SK-N-SH (cell line): Measurements from ENCODE around the gene OSBPL6. TPM values are rescaled to one million over a fixed set of nuclear protein-coding genes. Genes with fewer than 3 reads are reported as not detected.

Experiments used
- CTCF ChIA-PET: fragments of 300-600, 350-600 bp; formaldehyde crosslinking; extraction: SDS; loops from one replicate; lab custom pipeline; 2021; lab: Yijun Ruan, JAX
- POLR2A ChIA-PET: fragments of 350-600 bp; sonication (Branson Sonifier 250); formaldehyde crosslinking; extraction: SDS; loops from one replicate; lab custom pipeline; 2020; ENCODE audit warnings: antibody characterized with exemption, inconsistent platforms; lab: Yijun Ruan, JAX
- DNase-seq: peaks from one replicate; pipeline ENCODE4 v3.0.0; 2012
- H2AFZ ChIP-seq: fragments of 200-600 bp; sonication (generic); 2 replicates; pipeline ENCODE4 v1.8.1; 2016; ENCODE audit warnings: antibody characterized with exemption, mild to moderate bottlenecking, low read depth
- H3F3A ChIP-seq: fragments of 200-600 bp; sonication (generic); replicated peaks from 2 replicates; pipeline ENCODE3; 2016; ENCODE audit warnings: antibody characterized with exemption, mild to moderate bottlenecking; ENCODE audit not compliant: insufficient read depth
- H3K27ac ChIP-seq, 2 experiments: fragments of 200-500 bp in 1 of 2; fragments of 200-600 bp in 1 of 2; sonication (Bioruptor generic) in 1 of 2; sonication (generic), shearing (Covaris generic) in 1 of 2; 2 replicates each; pipeline versions ENCODE4 v1.5.1 to v1.6.1; 2014 to 2016; ENCODE audit warnings: low read depth in 2 of 2, inconsistent platforms in 1 of 2, low read length in 1 of 2, mild to moderate bottlenecking in 1 of 2, mixed read lengths in 1 of 2
- H3K27me3 ChIP-seq: fragments of 200-600 bp; sonication (generic), shearing (Covaris generic); 2 replicates; pipeline ENCODE4 v1.6.1; 2016; ENCODE audit warnings: mixed run types; ENCODE audit not compliant: insufficient read depth
- H3K36me3 ChIP-seq, 2 experiments: fragments of 200-500 bp in 1 of 2; fragments of 200-600 bp in 1 of 2; sonication (Bioruptor generic) in 1 of 2; sonication (generic) in 1 of 2; replicated peaks in 1 of 2; 2 replicates each; pipeline versions ENCODE3 to v1.5.1; 2014 to 2016; ENCODE audit warnings: low read length in 1 of 2, mild to moderate bottlenecking in 1 of 2; ENCODE audit not compliant: insufficient read depth in 2 of 2, control insufficient read depth in 1 of 2
- H3K4me1 ChIP-seq, 2 experiments: fragments of 200-500 bp in 1 of 2; fragments of 200-600 bp in 1 of 2; sonication (Bioruptor generic) in 1 of 2; sonication (generic), shearing (Covaris generic) in 1 of 2; 2 replicates each; pipeline versions ENCODE4 v1.5.1 to v1.6.1; 2014 to 2016; ENCODE audit warnings: low read depth in 1 of 2, low read length in 1 of 2, mixed run types in 1 of 2; ENCODE audit not compliant: insufficient read depth in 2 of 2, control insufficient read depth in 1 of 2
- H3K4me2 ChIP-seq: fragments of 200-600 bp; sonication (generic), shearing (Covaris generic); 2 replicates; pipeline ENCODE4 v1.6.1; 2017; ENCODE audit warnings: mixed run types
- H3K4me3 ChIP-seq, 2 experiments: fragments of 200-500 bp in 1 of 2; fragments of 200-600 bp in 1 of 2; sonication (Bioruptor generic) in 1 of 2; sonication (generic), shearing (Covaris generic) in 1 of 2; 2 replicates each; pipeline versions ENCODE4 v1.5.1 to v1.8.1; 2014 to 2016; ENCODE audit warnings: low read depth in 2 of 2, inconsistent platforms in 1 of 2, low read length in 1 of 2, mild to moderate bottlenecking in 1 of 2, mixed read lengths in 1 of 2, moderate library complexity in 1 of 2
- H3K79me2 ChIP-seq: fragments of 200-600 bp; sonication (generic); 2 replicates; pipeline ENCODE4 v1.8.1; 2017; ENCODE audit warnings: mild to moderate bottlenecking; ENCODE audit not compliant: insufficient read depth
- H3K9ac ChIP-seq: fragments of 200-600 bp; sonication (generic); 2 replicates; pipeline ENCODE4 v1.6.1; 2017; ENCODE audit warnings: mixed run types
- H3K9me2 ChIP-seq: fragments of 200-600 bp; sonication (generic); 2 replicates; pipeline ENCODE4 v1.6.1; 2017; ENCODE audit warnings: mixed run types
- H3K9me3 ChIP-seq: fragments of 200-600 bp; sonication (generic); 2 replicates; pipeline ENCODE4 v1.6.1; 2017; ENCODE audit warnings: mixed run types, mild to moderate bottlenecking, moderate library complexity
- H4K20me1 ChIP-seq: fragments of 200-600 bp; sonication (generic); 2 replicates; pipeline ENCODE4 v1.6.1; 2017; ENCODE audit warnings: mild to moderate bottlenecking, mixed run types; ENCODE audit not compliant: insufficient read depth
- EZH2phosphoT487 ChIP-seq: fragments of 200-600 bp; sonication (generic); IDR thresholded peaks from 2 replicates; pipeline ENCODE4 v1.6.1; 2017; ENCODE audit warnings: low read depth, mixed run types, mild to moderate bottlenecking, antibody characterized with exemption, moderate library complexity, borderline replicate concordance
- FOSL2 ChIP-seq: IDR thresholded peaks from 2 replicates; pipeline ENCODE4 v1.4.0; 2012; ENCODE audit warnings: low read depth, mild to moderate bottlenecking, moderate library complexity, borderline replicate concordance
- FOXJ3 ChIP-seq: sonication (generic); formaldehyde crosslinking; IDR thresholded peaks from 2 replicates; pipeline ENCODE4 v1.5.1; 2020; ENCODE audit warnings: mild to moderate bottlenecking, missing genetic modification reagents
- FOXM1 ChIP-seq: IDR thresholded peaks from 2 replicates; pipeline ENCODE4 v1.4.0; 2012; ENCODE audit warnings: low read depth, mild to moderate bottlenecking
- GABPA ChIP-seq: IDR thresholded peaks from 2 replicates; pipeline ENCODE4 v1.4.0; 2012; ENCODE audit warnings: low read depth, mild to moderate bottlenecking
- GATA2 ChIP-seq: sonication (generic); formaldehyde crosslinking; IDR thresholded peaks from 2 replicates; pipeline ENCODE4 v1.5.0; 2020; ENCODE audit warnings: mild to moderate bottlenecking, missing genetic modification reagents
- IRF3 ChIP-seq: fragments of 150-350 bp; IDR thresholded peaks from 2 replicates; pipeline ENCODE4 v1.6.1; 2016; ENCODE audit warnings: mild to moderate bottlenecking, low read depth, low read length
- NFIC ChIP-seq: IDR thresholded peaks from 2 replicates; pipeline ENCODE4 v1.4.0; 2012; ENCODE audit warnings: borderline replicate concordance
- POLR2AphosphoS5 ChIP-seq: IDR thresholded peaks from 2 replicates; pipeline ENCODE4 v1.6.1; 2012; ENCODE audit warnings: low read depth, low read length
- REST ChIP-seq: IDR thresholded peaks from 2 replicates; pipeline ENCODE4 v1.6.1; 2012; ENCODE audit warnings: mild to moderate bottlenecking, low read depth, low read length, moderate library complexity
- RXRA ChIP-seq: IDR thresholded peaks from 2 replicates; pipeline ENCODE4 v1.4.0; 2012; ENCODE audit warnings: low read depth, mild to moderate bottlenecking, borderline replicate concordance
- SIN3A ChIP-seq: IDR thresholded peaks from 2 replicates; pipeline ENCODE4 v1.6.1; 2012; ENCODE audit warnings: low read depth, mild to moderate bottlenecking, low read length, moderate library complexity, borderline replicate concordance
- SMC3 ChIP-seq: IDR thresholded peaks from 2 replicates; pipeline ENCODE4 v1.6.1; 2012; ENCODE audit warnings: low read depth, low read length, improper control_type of control experiment
- USF1 ChIP-seq: IDR thresholded peaks from 2 replicates; pipeline ENCODE4 v1.4.0; 2012; ENCODE audit warnings: low read depth, borderline replicate concordance
- ZBTB33 ChIP-seq: IDR thresholded peaks from 2 replicates; pipeline ENCODE4 v1.4.0; 2012; ENCODE audit warnings: low read depth, borderline replicate concordance
- WGBS: methylation state at CpG from one replicate; pipeline ENCODE4 v1.1.6; 2017; ENCODE audit warnings: low lambda C conversion rate; 5-methylcytosine and 5-hydroxymethylcytosine counted together
- polyA plus RNA-seq, 3 experiments: library from polyadenylated mRNA; depleted of rRNA; stranded (reverse); fragments of >200 nt; gene quantifications; 2 replicates each; pipeline ENCODE4 v1.2.3, GENCODE V29; 2012

The OSBPL6 gene
- polyA plus RNA-seq, 1 of the 3 experiments (the other 2 are of a cell fraction), result 2.7 TPM

- no peak overlapping the region for H2AFZ ChIP-seq
- no peak overlapping the region for H3K4me3 ChIP-seq
- ChIA-PET CTCF (interaction anchor here (0.6 to 2.7 kb wide), 5 partner anchors 10 to 1456 kb away, joined by 3 to 15 read pairs (median 5); no protein-coding TSS in a partner anchor), POLR2A (no interaction called here)
- no peaks in the 10 kb centered on the region for H3K9me3 ChIP-seq
- H3K27ac ChIP-seq, result no peak overlapping the region
- no peak for DNase-seq
- no peak overlapping the region for H3K4me2 ChIP-seq
- peaks cover 0 to 3% of the 10 kb centered on the region in 2 experiments; a peak in 1 of 4 replicates for H3K4me1 ChIP-seq
- no peaks in the 10 kb centered on the region for H3K79me2 ChIP-seq
- H3K36me3 ChIP-seq, result peaks cover 0 to 4% of the 10 kb centered on the region in 2 experiments
- H4K20me1 ChIP-seq, result no peaks in the 10 kb centered on the region
- 96% methylated on average over 4 of the region's 4 CpGs for WGBS
- H3K9me2 ChIP-seq, result no peaks in the 10 kb centered on the region
- H3K9ac ChIP-seq, result no peak overlapping the region
- TF ChIP-seq FOXJ3 (CRISPR knock-in tag) (no peak), FOXM1 (no peak), ZBTB33 (no peak), IRF3 (no peak), RXRA (no peak), USF1 (no peak), EZH2phosphoT487 (no peak), SIN3A (no peak), POLR2AphosphoS5 (no peak), SMC3 (no peak), NFIC (no peak), FOSL2 (no peak), GABPA (no peak), REST (no peak), GATA2 (CRISPR knock-in tag) (no peak)
- no peaks in the 10 kb centered on the region for H3F3A ChIP-seq
- H3K27me3 ChIP-seq, result no peaks in the 10 kb centered on the region
Observed at GRCh38 chr2:178391701-178392100, 197.4 kb downstream of the OSBPL6 start.
